ENCODE results near the gene PNLDC1.

DNA sequence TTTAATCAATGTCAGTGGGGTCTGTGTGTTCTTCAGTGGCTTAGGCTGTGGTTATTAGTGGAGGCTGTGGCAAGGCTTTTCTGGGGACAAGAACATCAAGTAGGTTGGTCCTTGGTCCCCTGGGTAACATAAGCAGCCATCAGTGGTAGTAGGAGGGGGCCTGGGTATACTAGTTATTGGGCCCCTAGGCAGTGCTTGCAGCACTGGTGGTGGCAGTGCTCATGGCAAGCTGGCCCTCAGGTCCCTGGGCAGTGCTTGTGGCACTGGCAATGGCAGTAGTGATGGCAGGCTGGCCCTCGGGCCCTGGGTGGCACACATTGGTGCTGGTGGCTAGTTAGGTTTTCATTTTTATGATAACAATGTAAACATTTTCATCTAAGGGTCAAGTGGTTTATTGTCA lies 58.2 kb downstream of the PNLDC1 start:
- TF ChIP-seq CTCF (IDR thresholded peaks at IDR 0.05; ENCODE audit: low read depth, low read length, missing input control), result no peak
- TF ChIP-seq SP1 (IDR thresholded peaks at IDR 0.05), result no peak
- TF ChIP-seq YY1 (IDR thresholded peaks at IDR 0.05), result no peak
- TF ChIP-seq, protein P1, sequence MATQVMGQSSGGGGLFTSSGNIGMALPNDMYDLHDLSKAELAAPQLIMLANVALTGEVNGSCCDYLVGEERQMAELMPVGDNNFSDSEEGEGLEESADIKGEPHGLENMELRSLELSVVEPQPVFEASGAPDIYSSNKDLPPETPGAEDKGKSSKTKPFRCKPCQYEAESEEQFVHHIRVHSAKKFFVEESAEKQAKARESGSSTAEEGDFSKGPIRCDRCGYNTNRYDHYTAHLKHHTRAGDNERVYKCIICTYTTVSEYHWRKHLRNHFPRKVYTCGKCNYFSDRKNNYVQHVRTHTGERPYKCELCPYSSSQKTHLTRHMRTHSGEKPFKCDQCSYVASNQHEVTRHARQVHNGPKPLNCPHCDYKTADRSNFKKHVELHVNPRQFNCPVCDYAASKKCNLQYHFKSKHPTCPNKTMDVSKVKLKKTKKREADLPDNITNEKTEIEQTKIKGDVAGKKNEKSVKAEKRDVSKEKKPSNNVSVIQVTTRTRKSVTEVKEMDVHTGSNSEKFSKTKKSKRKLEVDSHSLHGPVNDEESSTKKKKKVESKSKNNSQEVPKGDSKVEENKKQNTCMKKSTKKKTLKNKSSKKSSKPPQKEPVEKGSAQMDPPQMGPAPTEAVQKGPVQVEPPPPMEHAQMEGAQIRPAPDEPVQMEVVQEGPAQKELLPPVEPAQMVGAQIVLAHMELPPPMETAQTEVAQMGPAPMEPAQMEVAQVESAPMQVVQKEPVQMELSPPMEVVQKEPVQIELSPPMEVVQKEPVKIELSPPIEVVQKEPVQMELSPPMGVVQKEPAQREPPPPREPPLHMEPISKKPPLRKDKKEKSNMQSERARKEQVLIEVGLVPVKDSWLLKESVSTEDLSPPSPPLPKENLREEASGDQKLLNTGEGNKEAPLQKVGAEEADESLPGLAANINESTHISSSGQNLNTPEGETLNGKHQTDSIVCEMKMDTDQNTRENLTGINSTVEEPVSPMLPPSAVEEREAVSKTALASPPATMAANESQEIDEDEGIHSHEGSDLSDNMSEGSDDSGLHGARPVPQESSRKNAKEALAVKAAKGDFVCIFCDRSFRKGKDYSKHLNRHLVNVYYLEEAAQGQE (IDR thresholded peaks at IDR 0.05), result no peak
- TF ChIP-seq GABPA (IDR thresholded peaks at IDR 0.05 in 1 of 2, conservative IDR thresholded peaks at IDR 0.05 in 1 of 2), result no peak
- no peak for TF ChIP-seq TAF1 (conservative IDR thresholded peaks at IDR 0.05)
- no peak for TF ChIP-seq HNF4A (conservative IDR thresholded peaks at IDR 0.05)
- TF ChIP-seq ZBTB33 (IDR thresholded peaks at IDR 0.05), result no peak
- TF ChIP-seq FOXA1 (IDR thresholded peaks at IDR 0.05), result no peak
- no peak for TF ChIP-seq MAX (IDR thresholded peaks at IDR 0.05)
- no peak for TF ChIP-seq HNF4G (IDR thresholded peaks at IDR 0.05)
- no peak for TF ChIP-seq EGR1 (IDR thresholded peaks at IDR 0.05; ENCODE audit: low read depth in 2 of 2)
- no peak for TF ChIP-seq JUND (IDR thresholded peaks at IDR 0.05)
- TF ChIP-seq ATF3 (IDR thresholded peaks at IDR 0.05), result no peak

All from liver (tissue), 3 donors.